Measurements from ENCODE around the gene NMNAT2. TPM values are rescaled to one million over a fixed set of nuclear protein-coding genes. Genes with fewer than 3 reads are reported as not detected.
"Not testable (repeated sequence)": the region's sequence is repeated elsewhere in the genome, so short reads cannot be mapped to it uniquely, and the experiment has no call there.

Gene NMNAT2
- polyA plus RNA-seq, 3 donors from 2014 or later = not detected

DNA sequence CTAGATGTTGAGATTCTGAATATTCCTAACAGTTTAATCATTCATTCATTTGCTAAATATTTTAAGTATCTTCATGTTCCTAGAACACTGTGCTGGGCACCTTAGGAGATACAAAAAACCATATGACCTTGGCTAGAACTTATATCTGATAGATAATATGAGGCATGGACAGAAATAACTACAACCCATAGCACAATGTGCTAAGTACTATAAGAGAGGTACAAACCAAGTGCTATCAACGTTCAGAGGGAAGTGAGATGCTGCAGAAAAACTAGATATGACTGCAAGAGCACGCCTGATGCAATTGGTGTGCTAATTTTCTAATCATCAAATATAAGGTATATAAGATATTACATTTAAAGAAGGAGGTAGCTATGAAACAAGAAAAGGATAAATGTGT, 10.7 kb downstream of the NMNAT2 start:
- Mint-ChIP-seq H3K27ac (no peak overlapping the region), H3K27me3 (ENCODE audit: low read depth in 3 of 3) (peaks cover 0 to 7% (median 0%) of the 10 kb centered on the region in 3 donors), H3K9me3 (peaks cover 0 to 5% (median 0%) of the 10 kb centered on the region in 6 donors), H3K4me3 (no peak overlapping the region), H3K4me1 (no peaks in the 10 kb centered on the region), H3K36me3 (no peaks in the 10 kb centered on the region)
- no peak for DNase-seq

DNA sequence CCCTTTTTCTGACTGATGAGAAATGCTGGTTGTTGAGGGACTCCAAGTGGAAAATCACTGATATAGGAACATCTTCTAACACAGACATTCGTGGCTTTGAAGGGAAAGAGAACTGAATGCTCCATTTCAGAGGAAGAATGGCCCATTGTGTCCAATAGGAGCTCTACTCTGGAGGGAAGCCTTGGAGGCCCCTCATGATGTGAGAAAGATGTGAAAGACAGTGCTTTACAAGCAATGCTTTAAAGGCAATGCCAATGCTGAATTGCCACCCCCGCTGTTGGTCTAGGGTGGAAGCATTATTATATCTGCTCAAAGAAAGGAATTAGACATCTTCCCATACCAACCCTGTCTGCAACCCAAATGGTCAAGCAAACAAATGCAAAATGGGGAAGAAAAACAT, 13.7 kb downstream of the NMNAT2 start:
- Mint-ChIP-seq H3K4me1 (no peaks in the 10 kb centered on the region), H3K9me3 (peaks cover 0 to 4% (median 0%) of the 10 kb centered on the region in 6 donors), H3K4me3 (no peak overlapping the region), H3K27me3 (ENCODE audit: low read depth in 3 of 3) (peaks cover 2 to 7% (median 3%) of the 10 kb centered on the region in 3 donors), H3K27ac (no peak overlapping the region), H3K36me3 (no peaks in the 10 kb centered on the region)
- no peak for DNase-seq

DNA sequence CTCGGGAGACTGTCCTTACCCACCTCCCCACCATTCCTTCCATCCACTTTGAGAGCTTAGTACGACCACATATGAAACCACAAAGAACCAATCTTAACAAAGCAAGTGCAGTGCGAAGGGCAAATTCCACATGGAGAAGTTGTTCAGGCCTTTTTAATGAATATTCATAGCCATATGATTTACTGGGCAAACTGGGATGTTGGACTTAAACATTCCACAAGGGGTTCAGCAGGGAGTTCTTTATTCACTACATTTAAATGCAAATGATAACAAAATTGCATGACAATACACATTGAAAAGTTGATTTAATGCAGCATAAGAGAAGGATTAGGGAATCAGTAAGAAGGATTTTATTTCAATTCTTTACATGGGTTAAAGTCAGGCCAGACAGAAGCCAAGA, 14.7 kb downstream of the NMNAT2 start:
- peaks cover 0 to 4% (median 0%) of the 10 kb centered on the region in 6 donors for H3K9me3 Mint-ChIP-seq
- no peaks in the 10 kb centered on the region for H3K36me3 Mint-ChIP-seq
- no peak overlapping the region for H3K4me3 Mint-ChIP-seq
- peaks cover 2 to 7% (median 3%) of the 10 kb centered on the region in 3 donors for H3K27me3 Mint-ChIP-seq (ENCODE audit: low read depth in 3 of 3)
- no peaks in the 10 kb centered on the region for H3K4me1 Mint-ChIP-seq
- no peak for DNase-seq
- no peak overlapping the region for H3K27ac Mint-ChIP-seq

DNA sequence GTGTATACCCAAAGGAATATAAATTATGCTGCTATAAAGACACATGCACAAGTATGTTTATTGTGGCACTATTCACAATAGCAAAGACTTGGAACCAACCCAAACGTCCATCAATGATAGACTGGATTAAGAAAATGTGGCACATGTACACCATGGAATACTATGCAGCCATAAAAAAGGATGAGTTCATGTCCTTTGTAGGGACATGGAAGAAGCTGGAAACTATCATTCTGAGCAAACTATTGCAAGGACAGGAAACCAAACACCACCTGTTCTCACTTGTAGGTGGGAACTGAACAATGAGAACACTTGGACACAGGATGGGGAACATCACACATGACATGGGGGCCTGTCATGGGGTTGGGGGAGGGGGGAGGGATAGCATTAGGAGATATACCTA, 16.6 kb downstream of the NMNAT2 start:
- H3K9me3 Mint-ChIP-seq; H3K36me3 Mint-ChIP-seq; DNase-seq; H3K27me3 Mint-ChIP-seq (ENCODE audit: low read depth in 3 of 3); H3K4me1 Mint-ChIP-seq; H3K4me3 Mint-ChIP-seq; H3K27ac Mint-ChIP-seq: not testable (repeated sequence)

DNA sequence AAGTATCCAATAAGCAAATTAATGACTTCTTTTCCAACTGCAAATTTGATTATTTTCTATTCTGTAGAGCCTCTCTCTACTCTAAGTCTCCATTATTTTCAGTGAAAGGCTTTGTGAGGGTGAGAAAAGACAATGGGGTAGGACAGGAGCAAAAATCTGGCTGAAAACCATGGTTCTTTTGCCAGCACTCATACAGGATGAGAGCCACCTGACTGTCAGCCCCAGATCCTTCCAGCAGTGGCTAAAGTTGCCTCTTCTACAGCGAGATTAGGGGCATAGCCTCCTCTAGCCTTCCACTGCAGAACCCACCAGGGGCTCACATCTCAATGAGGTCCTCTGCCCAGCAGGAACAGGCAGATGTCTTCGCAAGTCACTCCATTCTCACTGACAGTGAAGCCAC, 23.7 kb downstream of the NMNAT2 start:
- H3K4me3 Mint-ChIP-seq = no peak overlapping the region
- H3K36me3 Mint-ChIP-seq = no peaks in the 10 kb centered on the region
- H3K27ac Mint-ChIP-seq = no peak overlapping the region
- no peak for DNase-seq
- no peaks in the 10 kb centered on the region for H3K4me1 Mint-ChIP-seq
- peaks cover 9 to 10% (median 9%) of the 10 kb centered on the region in 3 donors for H3K27me3 Mint-ChIP-seq (ENCODE audit: low read depth in 3 of 3)
- H3K9me3 Mint-ChIP-seq = peaks cover 0 to 4% (median 0%) of the 10 kb centered on the region in 6 donors

DNA sequence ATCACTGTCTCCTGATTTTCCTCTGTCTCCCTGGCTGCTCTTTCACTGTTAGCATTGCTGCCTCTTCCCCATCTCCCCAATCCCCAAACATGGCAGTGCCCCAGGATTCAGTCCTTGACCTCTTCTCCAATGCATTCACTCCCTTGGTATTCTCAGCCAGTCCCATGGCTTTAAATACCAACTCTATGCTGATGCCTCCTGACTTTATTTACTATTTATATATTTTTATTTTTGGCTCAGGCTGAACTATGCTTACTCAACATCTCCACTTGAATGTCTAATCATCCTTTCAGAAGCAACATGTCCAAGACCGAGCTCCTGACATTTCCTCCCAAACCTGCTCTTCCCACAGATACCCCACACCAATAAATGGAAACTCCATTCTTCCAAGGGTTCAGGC, 26.3 kb downstream of the NMNAT2 start:
- Mint-ChIP-seq H3K36me3 (no peaks in the 10 kb centered on the region), H3K9me3 (peaks cover 0 to 6% (median 0%) of the 10 kb centered on the region in 6 donors), H3K27me3 (ENCODE audit: low read depth in 3 of 3) (peaks cover 7 to 12% (median 8%) of the 10 kb centered on the region in 3 donors), H3K4me3 (no peak overlapping the region), H3K27ac (no peak overlapping the region), H3K4me1 (no peaks in the 10 kb centered on the region)
- DNase-seq = no peak

DNA sequence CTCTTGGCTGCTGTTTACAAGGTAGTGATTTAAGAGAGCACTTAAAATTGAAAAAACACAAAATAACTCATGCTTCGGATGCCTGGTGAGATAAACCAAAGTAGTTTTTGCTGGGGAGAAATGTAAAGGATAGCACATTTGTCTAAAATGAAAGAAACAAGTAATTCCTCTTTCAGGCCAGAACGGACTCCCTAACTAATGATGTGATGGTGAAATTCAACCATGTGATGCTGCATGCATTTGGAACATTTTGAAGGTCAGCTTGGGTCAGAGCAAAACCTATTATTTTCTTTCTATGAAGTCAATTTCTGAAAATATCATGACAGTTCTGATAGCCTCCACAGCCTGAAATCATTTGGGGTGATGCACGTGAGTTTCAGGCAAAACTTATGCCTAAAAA, 27.6 kb downstream of the NMNAT2 start:
- no peaks in the 10 kb centered on the region for H3K36me3 Mint-ChIP-seq
- no peak overlapping the region for H3K27ac Mint-ChIP-seq
- H3K4me1 Mint-ChIP-seq = no peaks in the 10 kb centered on the region
- no peak for DNase-seq
- no peak overlapping the region for H3K4me3 Mint-ChIP-seq
- peaks cover 5 to 8% (median 7%) of the 10 kb centered on the region in 3 donors for H3K27me3 Mint-ChIP-seq (ENCODE audit: low read depth in 3 of 3)
- H3K9me3 Mint-ChIP-seq = peaks cover 0 to 6% (median 0%) of the 10 kb centered on the region in 6 donors

DNA sequence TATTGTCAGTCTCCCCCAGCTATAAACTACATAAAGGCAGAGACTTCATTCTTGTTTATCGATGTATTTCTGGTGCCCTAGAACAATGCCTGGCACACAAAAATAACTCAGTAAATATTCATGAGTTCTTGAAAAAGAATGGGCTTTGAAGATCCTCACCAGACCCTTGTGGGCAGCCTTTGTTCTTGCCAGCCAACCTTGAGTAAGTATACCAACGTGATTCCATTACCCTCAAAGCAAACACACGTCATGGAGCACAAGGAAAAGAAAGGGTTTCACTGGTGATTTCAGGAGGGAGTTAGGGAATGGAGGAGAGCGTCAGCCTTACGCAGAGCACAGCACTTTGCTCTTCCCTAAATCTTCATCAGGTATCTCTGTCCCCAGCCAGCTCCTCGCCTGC, 29.4 kb downstream of the NMNAT2 start:
- no peak for DNase-seq
- H3K36me3 Mint-ChIP-seq = no peaks in the 10 kb centered on the region
- peaks cover 2 to 7% (median 3%) of the 10 kb centered on the region in 3 donors for H3K27me3 Mint-ChIP-seq (ENCODE audit: low read depth in 3 of 3)
- H3K4me1 Mint-ChIP-seq = no peaks in the 10 kb centered on the region
- H3K9me3 Mint-ChIP-seq = peaks cover 0 to 4% (median 0%) of the 10 kb centered on the region in 6 donors
- H3K4me3 Mint-ChIP-seq = no peak overlapping the region
- no peak overlapping the region for H3K27ac Mint-ChIP-seq

DNA sequence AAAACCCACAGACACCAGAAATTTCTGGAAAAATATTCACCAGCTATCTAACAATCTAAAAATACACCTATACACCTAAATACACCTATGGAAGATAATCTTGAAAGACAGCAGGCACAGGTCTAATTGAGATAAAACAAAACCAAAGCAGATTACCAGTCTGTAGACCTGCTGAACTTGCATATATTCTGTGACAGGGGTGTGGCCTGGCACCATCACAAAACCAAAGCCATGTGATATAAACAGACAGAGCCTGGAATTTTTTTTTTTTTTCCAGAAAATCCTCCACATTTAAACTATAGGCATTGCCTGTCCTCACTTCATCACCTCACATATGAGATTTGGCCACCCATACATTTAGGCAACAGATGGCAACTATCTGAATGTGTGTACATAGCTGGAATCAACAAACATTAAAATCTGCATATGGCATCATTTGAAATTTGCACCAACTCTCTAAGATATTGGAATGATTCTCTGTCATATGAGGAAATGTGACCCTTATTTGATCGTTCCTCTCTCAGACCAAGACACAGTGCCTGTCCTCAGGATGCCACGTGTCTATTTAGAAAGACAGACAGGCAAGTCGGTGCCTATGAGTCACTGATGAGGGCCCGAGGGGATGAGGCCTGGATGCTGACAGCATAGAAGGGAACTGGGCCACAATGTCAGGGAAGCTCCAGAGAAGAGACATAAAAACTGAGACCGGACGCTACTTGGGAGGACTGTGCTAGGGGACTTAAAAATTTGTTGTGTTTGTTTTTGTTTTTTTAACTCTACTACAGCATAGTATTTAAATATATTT, 32.6 kb downstream of the NMNAT2 start:
- no peaks in the 10 kb centered on the region for H3K36me3 Mint-ChIP-seq
- peaks cover 0 to 6% (median 0%) of the 10 kb centered on the region in 6 donors for H3K9me3 Mint-ChIP-seq
- peaks cover 2 to 5% (median 2%) of the 10 kb centered on the region in 3 donors for H3K27me3 Mint-ChIP-seq (ENCODE audit: low read depth in 3 of 3)
- no peaks in the 10 kb centered on the region for H3K4me1 Mint-ChIP-seq
- no peak overlapping the region for H3K27ac Mint-ChIP-seq
- no peak overlapping the region for H3K4me3 Mint-ChIP-seq
- no peak for DNase-seq

DNA sequence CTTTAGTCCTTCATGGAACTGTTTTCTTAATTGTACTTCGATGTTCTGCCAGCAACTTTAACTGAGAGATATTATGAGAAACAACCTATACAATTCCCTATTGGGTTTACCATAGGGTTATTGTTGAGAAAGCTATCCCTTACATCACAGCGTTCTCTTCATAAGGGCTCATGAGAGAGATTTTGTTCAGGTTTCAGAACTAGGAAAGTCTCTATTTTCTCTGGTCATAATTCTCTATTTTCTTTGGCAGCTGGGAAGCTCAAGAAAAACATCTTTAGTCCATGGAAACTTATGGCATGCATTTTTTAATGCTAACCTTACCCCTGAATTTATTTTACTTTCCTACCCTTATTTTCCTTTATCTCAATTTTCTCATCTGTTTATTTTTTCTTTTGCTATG, 38.2 kb downstream of the NMNAT2 start:
- Mint-ChIP-seq H3K36me3 (no peaks in the 10 kb centered on the region), H3K4me1 (no peaks in the 10 kb centered on the region), H3K4me3 (no peak overlapping the region), H3K9me3 (peaks cover 0 to 4% (median 0%) of the 10 kb centered on the region in 6 donors), H3K27ac (no peak overlapping the region), H3K27me3 (ENCODE audit: low read depth in 3 of 3) (peaks cover 0 to 6% (median 2%) of the 10 kb centered on the region in 3 donors)
- no peak for DNase-seq

DNA sequence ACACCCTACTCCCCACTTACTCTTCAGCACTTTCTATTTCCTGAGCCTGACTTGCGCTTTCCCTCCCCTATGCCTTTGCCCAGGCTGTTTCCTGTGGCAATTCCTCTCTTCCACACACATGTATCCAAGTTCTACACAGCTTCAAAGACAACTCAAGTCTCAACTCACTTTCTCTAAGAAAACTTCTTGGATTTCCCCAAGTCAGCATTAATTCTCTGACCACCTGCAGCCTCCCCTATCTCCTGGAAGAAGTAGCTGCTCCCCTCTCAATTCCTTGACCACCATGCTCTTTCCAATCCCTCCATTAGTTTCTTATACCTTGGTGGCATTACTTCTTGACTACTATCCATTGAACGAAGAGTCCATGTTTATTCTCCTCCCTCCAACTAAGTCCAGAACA, 42.8 kb downstream of the NMNAT2 start:
- Mint-ChIP-seq H3K4me1 (no peaks in the 10 kb centered on the region), H3K36me3 (no peaks in the 10 kb centered on the region), H3K9me3 (peaks cover 0 to 2% (median 0%) of the 10 kb centered on the region in 6 donors), H3K27ac (no peak overlapping the region), H3K27me3 (ENCODE audit: low read depth in 3 of 3) (peaks cover 4 to 12% (median 8%) of the 10 kb centered on the region in 3 donors), H3K4me3 (no peak overlapping the region)
- no peak for DNase-seq

DNA sequence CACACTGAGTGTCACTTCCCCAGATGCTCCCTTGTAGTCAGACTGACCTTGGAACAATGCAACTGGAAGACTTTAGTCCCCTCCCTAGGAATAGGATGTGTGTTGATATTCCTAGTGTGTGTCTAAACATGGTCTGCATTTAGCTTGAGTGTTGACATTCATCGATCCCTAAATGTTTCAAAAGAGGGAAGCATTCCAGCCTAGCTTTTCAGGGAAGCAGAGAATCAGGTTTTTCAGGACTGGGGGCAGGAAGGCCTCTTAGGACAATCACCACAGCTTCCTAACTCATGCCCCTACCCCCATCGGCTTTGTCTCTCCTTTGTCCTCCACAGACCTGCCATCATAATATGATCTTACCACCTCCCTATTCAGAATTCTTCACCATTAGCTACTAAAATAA, 43.4 kb downstream of the NMNAT2 start:
- Mint-ChIP-seq H3K4me1 (no peaks in the 10 kb centered on the region), H3K36me3 (no peaks in the 10 kb centered on the region), H3K27me3 (ENCODE audit: low read depth in 3 of 3) (peaks cover 6 to 12% (median 8%) of the 10 kb centered on the region in 3 donors), H3K9me3 (peaks cover 0 to 2% (median 0%) of the 10 kb centered on the region in 6 donors), H3K27ac (no peak overlapping the region), H3K4me3 (no peak overlapping the region)
- DNase-seq = no peak

DNA sequence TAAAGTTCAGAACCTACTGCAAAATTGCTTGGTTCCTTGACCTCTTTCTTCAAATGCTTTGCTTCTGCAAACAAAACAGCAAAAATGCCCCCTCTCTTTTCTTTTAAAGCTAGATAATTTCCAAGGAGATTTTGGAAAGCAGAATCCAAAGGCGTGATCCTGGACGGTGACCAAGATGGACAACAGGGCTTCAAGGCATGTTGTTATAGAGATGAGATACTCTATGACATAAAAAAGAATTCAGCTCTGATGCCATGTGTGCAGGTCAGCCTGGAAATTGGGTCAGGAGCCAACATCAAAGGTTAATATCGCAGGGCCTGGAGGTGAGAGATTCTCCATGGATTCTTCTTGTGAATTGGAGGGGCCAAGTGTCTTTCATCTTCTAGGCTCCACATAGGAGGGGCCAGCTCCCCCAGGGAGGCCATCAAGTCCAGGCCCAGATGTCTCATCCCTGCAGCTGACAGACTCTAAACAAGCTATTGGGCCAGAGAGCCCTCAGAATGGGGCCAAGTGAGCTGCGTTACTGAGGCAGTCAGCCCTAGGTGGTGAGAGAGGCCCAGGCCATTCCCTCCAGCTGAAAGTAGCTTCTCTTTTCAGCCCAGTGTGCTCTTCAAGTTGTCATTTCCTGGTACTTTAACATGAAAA, 45.5 kb downstream of the NMNAT2 start:
- peaks cover 9 to 15% (median 13%) of the 10 kb centered on the region in 3 donors for H3K27me3 Mint-ChIP-seq (ENCODE audit: low read depth in 3 of 3)
- no peak for DNase-seq
- no peaks in the 10 kb centered on the region for H3K36me3 Mint-ChIP-seq
- H3K4me1 Mint-ChIP-seq = no peaks in the 10 kb centered on the region
- H3K4me3 Mint-ChIP-seq = no peak overlapping the region
- peaks cover 0 to 2% (median 0%) of the 10 kb centered on the region in 6 donors for H3K9me3 Mint-ChIP-seq
- no peak overlapping the region for H3K27ac Mint-ChIP-seq

DNA sequence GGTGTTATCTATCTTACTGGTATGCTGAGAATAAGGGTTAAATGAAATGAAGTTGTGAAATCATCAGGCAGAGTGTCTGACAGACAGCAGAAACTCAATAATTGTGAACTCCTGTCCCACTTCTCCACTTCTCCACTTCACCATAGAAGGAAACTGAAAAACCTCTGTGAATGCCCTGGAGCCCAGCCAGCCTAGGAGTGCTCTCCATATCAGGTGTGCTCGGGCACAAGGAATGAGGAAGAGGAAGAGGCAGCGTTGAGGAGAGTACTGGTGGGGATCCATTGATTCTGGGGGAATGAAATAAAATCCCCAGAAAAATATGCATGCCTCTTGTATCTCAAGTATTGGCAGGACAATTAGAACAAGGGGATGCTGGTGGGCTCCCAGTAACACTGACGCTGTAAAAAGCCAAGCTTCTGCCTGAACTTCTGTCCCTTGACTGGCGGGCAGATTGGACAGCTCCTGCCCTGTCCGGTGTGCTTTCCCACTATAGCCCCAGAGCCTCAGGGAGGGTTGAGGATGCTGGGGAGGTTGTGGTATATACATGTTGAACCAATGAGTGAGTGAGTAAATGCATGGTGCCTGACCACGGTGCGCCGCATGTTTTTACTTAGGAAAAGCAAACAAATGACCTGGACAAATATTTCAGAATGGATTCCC, 47.7 kb downstream of the NMNAT2 start:
- Mint-ChIP-seq H3K36me3 (no peaks in the 10 kb centered on the region), H3K27me3 (ENCODE audit: low read depth in 3 of 3) (peaks cover 9 to 13% (median 13%) of the 10 kb centered on the region in 3 donors), H3K4me1 (no peaks in the 10 kb centered on the region), H3K27ac (no peak overlapping the region), H3K4me3 (no peak overlapping the region), H3K9me3 (no peaks in the 10 kb centered on the region)
- DNase-seq = no peak

Data from immature natural killer cell (primary cell).